ENCODE data around the gene DNAJC7. TPM values are rescaled to one million over a fixed set of nuclear protein-coding genes. Genes with fewer than 3 reads are reported as not detected.

The DNAJC7 gene
- total RNA-seq, 6 experiments from 2014 or later, result 32.7 to 40.3 (median 35.2) TPM

GRCh38 chr17:41968676-41969075, 48.6 kb downstream of the DNAJC7 start:
- intact Hi-C loops (cut with DNase I), result loop anchor here (10.0 kb wide), 1 partner anchor 56 kb away; the partner anchor contains the start of gene NKIRAS2 (in 2 of the 2)
- ATAC-seq (no peak), DNase-seq (peak in 1 of 3 donors; percentile 38)
- Histone ChIP-seq H3K27me3 (no peaks in the 10 kb centered on the region), H3K9me3 (no peaks in the 10 kb centered on the region), H3K27ac (no peak overlapping the region), H3K4me3 (no peak overlapping the region), H3K36me3 (peaks cover 0 to 14% (median 8%) of the 10 kb centered on the region in 4 donors), H3K4me1 (peaks cover 0 to 33% (median 13%) of the 10 kb centered on the region in 4 donors)
- WGBS (ENCODE audit: insufficient coverage, low coverage, low lambda C conversion rate, missing lambda C conversion rate), result 100% methylated on average over 2 of the region's 10 CpGs
- TF ChIP-seq POLR2A (IDR thresholded peaks at IDR 0.05) (no peak), CTCF (IDR thresholded peaks at IDR 0.05) (no peak)

- TF ChIP-seq CTCF (IDR thresholded peaks at IDR 0.05) (no peak), POLR2A (IDR thresholded peaks at IDR 0.05) (no peak)
- peak overlapping the region in 1 of 3 donors; percentile 81 for H3K27ac ChIP-seq
- no peaks in the 10 kb centered on the region for H3K27me3 ChIP-seq
- no peak for ATAC-seq
- H3K4me3 ChIP-seq, result peak overlapping the region in 1 of 3 donors; percentile 75
- no peaks in the 10 kb centered on the region for H3K9me3 ChIP-seq
- H3K36me3 ChIP-seq, result peaks cover 0 to 14% (median 7%) of the 10 kb centered on the region in 4 donors
- intact Hi-C loops (cut with DNase I), result loop anchor here (10.0 kb wide), 1 partner anchor 57 kb away; the partner anchor contains the start of gene NKIRAS2 (in 2 of the 2)
- peaks cover 0 to 26% (median 9%) of the 10 kb centered on the region in 4 donors for H3K4me1 ChIP-seq
- whole genome bisulfite sequencing (ENCODE audit: insufficient coverage, low coverage, low lambda C conversion rate, missing lambda C conversion rate), result 80% methylated on average over 2 of the region's 37 CpGs
- DNase-seq, result peak in 1 of 3 donors; percentile 59
Measured at GRCh38 chr17:41967921-41968578, 49.2 kb downstream of the DNAJC7 start.

DNA sequence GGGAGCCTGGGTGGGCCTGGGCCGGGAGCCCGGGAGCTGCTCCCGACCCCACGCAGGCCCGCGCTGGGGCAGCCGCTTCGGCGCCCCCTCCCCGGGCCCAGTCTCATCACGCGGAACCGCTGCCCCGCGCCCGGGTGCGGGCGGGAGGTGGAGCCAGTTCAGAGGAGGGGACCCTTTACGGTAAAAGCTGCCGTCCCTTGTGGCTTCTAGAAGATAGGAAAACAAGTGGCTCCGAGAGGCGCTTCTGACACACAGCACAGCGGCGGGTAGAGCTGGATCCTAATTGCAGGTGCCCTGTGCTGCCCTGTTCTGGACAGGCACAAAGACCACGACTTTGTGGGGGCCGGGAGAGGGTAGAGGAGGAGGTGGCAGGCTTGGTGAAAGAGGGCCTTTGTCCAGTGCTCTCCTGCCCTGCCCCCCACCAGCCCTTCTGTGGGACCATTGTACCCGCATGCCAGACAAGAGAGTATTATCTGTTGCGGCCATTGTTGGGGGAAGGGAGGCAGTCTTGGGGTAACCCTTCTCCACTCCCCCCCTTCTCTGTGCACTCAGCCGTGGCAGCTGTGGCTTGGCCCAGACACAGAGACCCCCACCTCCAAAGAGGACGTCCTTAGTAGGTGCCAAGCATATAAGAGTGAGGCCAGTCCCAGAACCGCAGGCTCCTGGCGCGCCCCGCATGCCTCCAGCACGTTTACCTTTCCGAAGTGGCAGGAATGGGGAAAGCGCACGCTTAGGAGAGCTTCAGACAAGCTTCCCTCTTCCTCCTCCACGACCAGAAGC, 49.9 kb downstream of the DNAJC7 start:
- DNase-seq, result peak in 2 of 3 donors; percentile 35 to 55
- intact Hi-C loops (cut with DNase I), result loop anchor here (10.0 kb wide), 1 partner anchor 57 kb away; the partner anchor contains the start of gene NKIRAS2 (in 2 of the 2)
- H3K36me3 ChIP-seq, result peaks cover 0 to 12% (median 6%) of the 10 kb centered on the region in 4 donors
- peak; percentile 0 to 5 (median 2) for ATAC-seq
- TF ChIP-seq CTCF (IDR thresholded peaks at IDR 0.05) (no peak), POLR2A (IDR thresholded peaks at IDR 0.05) (no peak)
- H3K27ac ChIP-seq, result peak overlapping the region; percentile 61 to 81 (median 74)
- H3K4me3 ChIP-seq, result peak overlapping the region; percentile 75 to 95 (median 78)
- WGBS (ENCODE audit: insufficient coverage, low coverage, low lambda C conversion rate, missing lambda C conversion rate), result 0% methylated on average over 3 of the region's 39 CpGs
- no peaks in the 10 kb centered on the region for H3K27me3 ChIP-seq
- H3K4me1 ChIP-seq, result peaks cover 0 to 19% (median 4%) of the 10 kb centered on the region in 4 donors
- H3K9me3 ChIP-seq, result no peaks in the 10 kb centered on the region

GRCh38 chr17:41966463-41967140, 50.6 kb downstream of the DNAJC7 start, which contains the start of gene CNP:
CNP (plus strand) TSS chr17:41966795; CDS start chr17:41966885, 90 bp downstream.
- Histone ChIP-seq H3K27ac (peak within 1 kb of the TSS; percentile 74 to 88 (median 81)), H3K9me3 (no peaks in the 10 kb centered on the region), H3K36me3 (peaks cover 0 to 5% (median 3%) of the 10 kb centered on the region in 4 donors), H3K4me1 (peaks cover 0 to 14% (median 3%) of the 10 kb centered on the region in 4 donors), H3K4me3 (peak within 1 kb of the TSS; percentile 75 to 95 (median 78)), H3K27me3 (no peaks in the 10 kb centered on the region)
- intact Hi-C loops (cut with DNase I), result loop anchor here (10.0 kb wide), 1 partner anchor 58 kb away; the partner anchor contains the start of gene NKIRAS2 (in 2 of the 2)
- ATAC-seq (peak; percentile 86 to 90 (median 88)), DNase-seq (peak; percentile 94)
- 0% methylated on average over 5 of the region's 71 CpGs for WGBS (ENCODE audit: insufficient coverage, low coverage, low lambda C conversion rate, missing lambda C conversion rate)
- TF ChIP-seq POLR2A (IDR thresholded peaks at IDR 0.05), result peak; percentile 91
- TF ChIP-seq CTCF (IDR thresholded peaks at IDR 0.05), result no peak

Data from right lobe of liver (tissue), 6 donors.